Vagina (tissue), 2 donors: Measurements from ENCODE around the gene LIN28B. TPM values are rescaled to one million over a fixed set of nuclear protein-coding genes. Genes with fewer than 3 reads are reported as not detected.

Source experiments
- DNase-seq, 2 donors: peaks; one replicate each; pipeline ENCODE4 v3.0.0-alpha.2; 2017; ENCODE audit errors: extremely low spot score in 2 of 2
- H3K27ac ChIP-seq: fragments of 200-600 bp; sonication (generic); one replicate; pipeline ENCODE4 v1.5.1; 2019
- H3K27me3 ChIP-seq: fragments of 200-600 bp; sonication (generic); one replicate; pipeline ENCODE4 v1.5.1; 2019
- H3K36me3 ChIP-seq, 2 donors: fragments of 200-600 bp; sonication (generic); one replicate each; pipeline ENCODE4 v1.5.1; 2017 to 2019
- H3K4me1 ChIP-seq: fragments of 200-600 bp; sonication (generic); one replicate; pipeline ENCODE4 v1.5.1; 2019
- H3K4me3 ChIP-seq, 2 donors: fragments of 200-600 bp; sonication (generic); 1 replicate in 1 of 2; 2 replicates in 1 of 2; pipeline ENCODE4 v1.5.1; 2016 to 2019
- H3K9me3 ChIP-seq: fragments of 200-600 bp; sonication (generic); one replicate; pipeline ENCODE4 v1.5.1; 2019
- CTCF ChIP-seq, 3 experiments: fragments of 450-650 bp in 2 of 3; fragments of 200-600 bp in 1 of 3; sonication (generic) in 1 of 3; IDR thresholded peaks; one replicate each; pipeline ENCODE4 v1.5.1; 2017 to 2019; ENCODE audit warnings: antibody characterized with exemption in 3 of 3, mild to moderate bottlenecking in 2 of 3, moderate library complexity in 2 of 3
- POLR2A ChIP-seq, 2 donors: fragments of 450-650 bp; IDR thresholded peaks; one replicate each; pipeline ENCODE4 v1.6.1; 2017; ENCODE audit warnings: antibody characterized with exemption in 2 of 2, mild to moderate bottlenecking in 2 of 2, moderate library complexity in 2 of 2
- POLR2AphosphoS5 ChIP-seq, 2 donors: sonication (generic); formaldehyde crosslinking; IDR thresholded peaks; one replicate each; pipeline ENCODE4 v1.9.0; 2017; ENCODE audit warnings: antibody characterized with exemption in 2 of 2, mild to moderate bottlenecking in 2 of 2, low read depth in 1 of 2; ENCODE audit not compliant: insufficient read depth in 1 of 2
- intact Hi-C: fragments of 100-400 bp; cut with DNase I; formaldehyde crosslinking; loops from one replicate; pipeline ENCODE4 v1.15.1; 2023
- total RNA-seq: library from RNA; depleted of rRNA; stranded (reverse); fragments of >200 nt; gene quantifications from one replicate; pipeline ENCODE4 v1.2.3, GENCODE V29; 2016

LIN28B gene
- total RNA-seq, 1 donor from 2014 or later: not detected

- Histone ChIP-seq H3K4me1 (no peaks in the 10 kb centered on the region), H3K27ac (no peak overlapping the region), H3K9me3 (no peaks in the 10 kb centered on the region), H3K36me3 (no peaks in the 10 kb centered on the region), H3K4me3 (no peak overlapping the region), H3K27me3 (no peaks in the 10 kb centered on the region)
- DNase-seq: no peak
- intact Hi-C loops: loop anchor here (10.0 kb wide), 1 partner anchor 310 kb away; the partner anchor contains the start of gene PREP
- TF ChIP-seq CTCF (IDR thresholded peaks at IDR 0.05) (no peak), POLR2AphosphoS5 (IDR thresholded peaks at IDR 0.05; ENCODE audit: insufficient read depth in 1 of 2, low read depth in 1 of 2) (no peak), POLR2A (IDR thresholded peaks at IDR 0.05) (no peak)
Observed at GRCh38 chr6:105095139-105095538, 138.2 kb downstream of the LIN28B start.

- DNase-seq: no peak
- no peak overlapping the region for H3K27ac ChIP-seq
- H3K27me3 ChIP-seq: no peaks in the 10 kb centered on the region
- H3K4me3 ChIP-seq: no peak overlapping the region
- H3K4me1 ChIP-seq: no peaks in the 10 kb centered on the region
- TF ChIP-seq POLR2AphosphoS5 (IDR thresholded peaks at IDR 0.05; ENCODE audit: insufficient read depth in 1 of 2, low read depth in 1 of 2) (no peak), POLR2A (IDR thresholded peaks at IDR 0.05) (no peak), CTCF (IDR thresholded peaks at IDR 0.05) (no peak)
- intact Hi-C loops: loop anchor here (10.0 kb wide), 1 partner anchor 308 kb away; the partner anchor contains the start of gene PREP
- H3K9me3 ChIP-seq: no peaks in the 10 kb centered on the region
- H3K36me3 ChIP-seq: no peaks in the 10 kb centered on the region
Observed at GRCh38 chr6:105097288-105097687, 140.4 kb downstream of the LIN28B start.

- Histone ChIP-seq H3K27ac (no peak overlapping the region), H3K4me3 (no peak overlapping the region), H3K27me3 (no peaks in the 10 kb centered on the region), H3K4me1 (no peaks in the 10 kb centered on the region), H3K9me3 (no peaks in the 10 kb centered on the region), H3K36me3 (no peaks in the 10 kb centered on the region)
- intact Hi-C loops: loop anchor here (10.0 kb wide), 1 partner anchor 305 kb away; the partner anchor contains the start of gene PREP
- TF ChIP-seq POLR2A (IDR thresholded peaks at IDR 0.05) (no peak), CTCF (IDR thresholded peaks at IDR 0.05) (no peak), POLR2AphosphoS5 (IDR thresholded peaks at IDR 0.05; ENCODE audit: insufficient read depth in 1 of 2, low read depth in 1 of 2) (no peak)
- no peak for DNase-seq
Observed at GRCh38 chr6:105099371-105099770, 142.5 kb downstream of the LIN28B start.

- Histone ChIP-seq H3K27me3 (no peaks in the 10 kb centered on the region), H3K36me3 (no peaks in the 10 kb centered on the region), H3K27ac (no peak overlapping the region), H3K9me3 (no peaks in the 10 kb centered on the region), H3K4me1 (no peaks in the 10 kb centered on the region), H3K4me3 (no peak overlapping the region)
- TF ChIP-seq POLR2A (IDR thresholded peaks at IDR 0.05): no peak
- TF ChIP-seq POLR2AphosphoS5 (IDR thresholded peaks at IDR 0.05; ENCODE audit: insufficient read depth in 1 of 2, low read depth in 1 of 2): no peak
- no peak for TF ChIP-seq CTCF (IDR thresholded peaks at IDR 0.05)
- no peak for DNase-seq
- intact Hi-C loops: no loop called here
Observed at GRCh38 chr6:105102186-105102585, 145.3 kb downstream of the LIN28B start.

- H3K4me3 ChIP-seq: no peak overlapping the region
- no peak for TF ChIP-seq POLR2A (IDR thresholded peaks at IDR 0.05)
- TF ChIP-seq CTCF (IDR thresholded peaks at IDR 0.05): no peak
- no peak for TF ChIP-seq POLR2AphosphoS5 (IDR thresholded peaks at IDR 0.05; ENCODE audit: insufficient read depth in 1 of 2, low read depth in 1 of 2)
- no peak for DNase-seq
- no peak overlapping the region for H3K27ac ChIP-seq
- no peaks in the 10 kb centered on the region for H3K27me3 ChIP-seq
- intact Hi-C loops: no loop called here
- H3K36me3 ChIP-seq: no peaks in the 10 kb centered on the region
- no peaks in the 10 kb centered on the region for H3K9me3 ChIP-seq
- H3K4me1 ChIP-seq: no peaks in the 10 kb centered on the region
Observed at GRCh38 chr6:105105094-105105493, 148.2 kb downstream of the LIN28B start.
